Transverse colon (tissue), 4 donors: Measurements from ENCODE around the gene LNX2.

Source experiments
- EP300 ChIP-seq: sonication (generic); formaldehyde crosslinking; IDR thresholded peaks from one replicate; pipeline ENCODE4 v1.6.1; 2017; ENCODE audit warnings: antibody characterized with exemption, low read depth
- POLR2A ChIP-seq: fragments of 450-650 bp; IDR thresholded peaks from one replicate; pipeline ENCODE4 v1.6.1; 2016; ENCODE audit warnings: antibody characterized with exemption, mild to moderate bottlenecking, moderate library complexity
- POLR2AphosphoS5 ChIP-seq, 3 donors: sonication (generic); formaldehyde crosslinking; IDR thresholded peaks; one replicate each; pipeline ENCODE4 v1.6.1; 2016; ENCODE audit warnings: antibody characterized with exemption in 3 of 3
- TF ChIP-seq, protein P1 (sequence below), 5 experiments: fragments of 200-600 bp in 3 of 5; fragments of 450-650 bp in 2 of 5; sonication (generic) in 3 of 5; IDR thresholded peaks; 1 replicate in 2 of 5; 2 replicates in 3 of 5; pipeline ENCODE4 v1.5.1; 2016 to 2017; ENCODE audit warnings: antibody characterized with exemption in 5 of 5, inconsistent platforms in 3 of 5, mild to moderate bottlenecking in 2 of 5, moderate library complexity in 1 of 5

GRCh38 chr13:27523346-27524073 lies 96.8 kb downstream of the LNX2 start:
- TF ChIP-seq, protein P1, sequence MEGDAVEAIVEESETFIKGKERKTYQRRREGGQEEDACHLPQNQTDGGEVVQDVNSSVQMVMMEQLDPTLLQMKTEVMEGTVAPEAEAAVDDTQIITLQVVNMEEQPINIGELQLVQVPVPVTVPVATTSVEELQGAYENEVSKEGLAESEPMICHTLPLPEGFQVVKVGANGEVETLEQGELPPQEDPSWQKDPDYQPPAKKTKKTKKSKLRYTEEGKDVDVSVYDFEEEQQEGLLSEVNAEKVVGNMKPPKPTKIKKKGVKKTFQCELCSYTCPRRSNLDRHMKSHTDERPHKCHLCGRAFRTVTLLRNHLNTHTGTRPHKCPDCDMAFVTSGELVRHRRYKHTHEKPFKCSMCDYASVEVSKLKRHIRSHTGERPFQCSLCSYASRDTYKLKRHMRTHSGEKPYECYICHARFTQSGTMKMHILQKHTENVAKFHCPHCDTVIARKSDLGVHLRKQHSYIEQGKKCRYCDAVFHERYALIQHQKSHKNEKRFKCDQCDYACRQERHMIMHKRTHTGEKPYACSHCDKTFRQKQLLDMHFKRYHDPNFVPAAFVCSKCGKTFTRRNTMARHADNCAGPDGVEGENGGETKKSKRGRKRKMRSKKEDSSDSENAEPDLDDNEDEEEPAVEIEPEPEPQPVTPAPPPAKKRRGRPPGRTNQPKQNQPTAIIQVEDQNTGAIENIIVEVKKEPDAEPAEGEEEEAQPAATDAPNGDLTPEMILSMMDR (IDR thresholded peaks at IDR 0.05), result no peak
- TF ChIP-seq POLR2AphosphoS5 (IDR thresholded peaks at IDR 0.05) (no peak), EP300 (no peak), POLR2A (no peak)
